ENCODE results near the gene COG5. TPM values are rescaled to one million over a fixed set of nuclear protein-coding genes. Genes with fewer than 3 reads are reported as not detected.

The COG5 gene
- total and polyA plus RNA-seq, 12 donors, result 4.4 to 43.8 (median 32.8) TPM

DNA sequence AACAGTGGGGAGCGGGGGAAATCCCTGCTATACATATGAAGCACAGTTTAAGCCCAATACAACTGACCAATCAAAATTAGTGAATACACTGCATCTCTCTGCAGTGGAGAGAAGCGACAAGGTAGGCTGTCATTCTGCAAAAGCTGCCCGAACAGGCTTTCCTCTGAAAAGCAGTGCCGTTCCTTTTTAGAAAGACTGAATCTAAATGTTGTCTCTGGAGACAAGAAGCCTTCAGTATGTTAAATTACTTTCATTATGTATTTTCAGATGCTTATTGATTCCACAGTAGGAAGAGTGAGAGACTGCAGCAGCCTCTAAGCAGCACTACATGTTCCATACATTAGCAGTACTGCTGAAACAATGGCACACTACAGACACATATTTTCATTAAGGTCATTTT, 93.8 kb downstream of the COG5 start, which contains the start of gene GPR22:
Gene GPR22, plus strand, starts transcription at position 129 of the 400 bp plus-strand sequence. CDS start 4,004 bp downstream, outside the sequence.
- WGBS, 4 donors, result 69 to 93% (median 89%) methylated on average over 4 of the region's 4 CpGs
- Histone ChIP-seq H3K9me3 (replicated peaks in 1 of 3) (no peaks in the 10 kb centered on the region), H3K4me1 (replicated peaks in 1 of 2) (peaks cover 0 to 6% of the 10 kb centered on the region in 2 donors), H3K36me3 (replicated peaks in 1 of 2) (no peaks in the 10 kb centered on the region), H3K27ac (no peak within 1 kb of the TSS), H3K27me3 (no peaks in the 10 kb centered on the region), H3K4me3 (peak within 1 kb of the TSS in 1 of 4 donors; percentile 1)
- intact Hi-C loops (cut with DNase I), result loop anchor here in 1 of 2 donors (10.0 kb wide), 2 partner anchors 255 to 405 kb away; no protein-coding TSS in a partner anchor
- TF ChIP-seq, protein P1, sequence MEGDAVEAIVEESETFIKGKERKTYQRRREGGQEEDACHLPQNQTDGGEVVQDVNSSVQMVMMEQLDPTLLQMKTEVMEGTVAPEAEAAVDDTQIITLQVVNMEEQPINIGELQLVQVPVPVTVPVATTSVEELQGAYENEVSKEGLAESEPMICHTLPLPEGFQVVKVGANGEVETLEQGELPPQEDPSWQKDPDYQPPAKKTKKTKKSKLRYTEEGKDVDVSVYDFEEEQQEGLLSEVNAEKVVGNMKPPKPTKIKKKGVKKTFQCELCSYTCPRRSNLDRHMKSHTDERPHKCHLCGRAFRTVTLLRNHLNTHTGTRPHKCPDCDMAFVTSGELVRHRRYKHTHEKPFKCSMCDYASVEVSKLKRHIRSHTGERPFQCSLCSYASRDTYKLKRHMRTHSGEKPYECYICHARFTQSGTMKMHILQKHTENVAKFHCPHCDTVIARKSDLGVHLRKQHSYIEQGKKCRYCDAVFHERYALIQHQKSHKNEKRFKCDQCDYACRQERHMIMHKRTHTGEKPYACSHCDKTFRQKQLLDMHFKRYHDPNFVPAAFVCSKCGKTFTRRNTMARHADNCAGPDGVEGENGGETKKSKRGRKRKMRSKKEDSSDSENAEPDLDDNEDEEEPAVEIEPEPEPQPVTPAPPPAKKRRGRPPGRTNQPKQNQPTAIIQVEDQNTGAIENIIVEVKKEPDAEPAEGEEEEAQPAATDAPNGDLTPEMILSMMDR (IDR thresholded peaks at IDR 0.05), result no peak
- TF ChIP-seq POLR2A (IDR thresholded peaks at IDR 0.05), result no peak
- no peak for DNase-seq

DNA sequence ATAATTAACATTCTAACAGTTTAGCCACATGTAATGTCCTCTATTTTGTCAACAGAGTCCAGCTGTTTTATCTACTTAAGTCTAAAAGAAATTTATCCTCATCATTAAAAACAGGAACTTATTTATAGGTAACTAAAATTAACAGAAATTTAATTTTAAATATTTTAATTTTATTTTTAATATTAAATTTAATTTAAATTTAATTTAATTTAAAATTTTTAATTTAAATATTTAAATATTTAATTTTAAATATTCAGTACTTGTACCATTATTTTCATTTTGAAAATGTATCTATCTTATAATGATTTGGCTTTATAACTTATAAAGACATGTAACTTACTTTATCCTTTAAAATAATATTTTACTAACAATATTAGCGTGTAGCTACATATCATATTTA, 94.9 kb downstream of the COG5 start:
- Histone ChIP-seq H3K9me3 (replicated peaks in 1 of 3) (no peaks in the 10 kb centered on the region), H3K4me3 (no peak overlapping the region), H3K4me1 (replicated peaks in 1 of 2) (peaks cover 0 to 6% of the 10 kb centered on the region in 2 donors), H3K36me3 (replicated peaks in 1 of 2) (no peaks in the 10 kb centered on the region), H3K27ac (no peak overlapping the region), H3K27me3 (no peaks in the 10 kb centered on the region)
- TF ChIP-seq, protein P1 (IDR thresholded peaks at IDR 0.05), result no peak
- TF ChIP-seq POLR2A (IDR thresholded peaks at IDR 0.05), result no peak
- WGBS, 4 donors, result 96 to 100% (median 98%) methylated on average over 1 of the region's 1 CpG
- intact Hi-C loops (cut with DNase I), result loop anchor here in 1 of 2 donors (10.0 kb wide), 2 partner anchors 256 to 406 kb away; no protein-coding TSS in a partner anchor
- DNase-seq, result no peak

DNA sequence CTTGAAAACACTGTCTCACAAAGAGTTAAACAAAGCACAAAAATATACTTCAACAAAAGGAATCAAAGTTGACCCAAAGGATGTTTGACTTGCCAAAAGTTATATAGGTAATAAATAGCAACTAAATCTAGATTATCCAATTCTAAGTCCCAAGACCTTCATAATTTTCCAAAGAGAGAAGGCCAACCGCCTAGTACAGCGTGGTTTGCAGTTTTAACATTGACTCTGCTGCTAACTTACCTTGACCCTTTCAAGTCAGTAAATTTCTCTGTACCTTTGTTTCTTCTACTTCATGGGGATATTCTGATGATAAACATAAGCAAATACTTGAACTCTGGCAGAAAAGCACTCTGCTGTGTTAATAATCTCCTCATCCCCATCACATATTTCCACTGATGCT, 95.7 kb downstream of the COG5 start:
- Histone ChIP-seq H3K36me3 (replicated peaks in 1 of 2) (no peaks in the 10 kb centered on the region), H3K4me3 (no peak overlapping the region), H3K27me3 (no peaks in the 10 kb centered on the region), H3K9me3 (replicated peaks in 1 of 3) (no peaks in the 10 kb centered on the region), H3K27ac (no peak overlapping the region), H3K4me1 (replicated peaks in 1 of 2) (peaks cover 0 to 6% of the 10 kb centered on the region in 2 donors)
- 40 to 58% (median 53%) methylated on average over 2 of the region's 2 CpGs for WGBS, 4 donors
- no peak for DNase-seq
- TF ChIP-seq POLR2A (IDR thresholded peaks at IDR 0.05), result no peak
- TF ChIP-seq, protein P1 (IDR thresholded peaks at IDR 0.05), result no peak
- intact Hi-C loops (cut with DNase I), result loop anchor here in 1 of 2 donors (10.0 kb wide), 2 partner anchors 257 to 407 kb away; no protein-coding TSS in a partner anchor

DNA sequence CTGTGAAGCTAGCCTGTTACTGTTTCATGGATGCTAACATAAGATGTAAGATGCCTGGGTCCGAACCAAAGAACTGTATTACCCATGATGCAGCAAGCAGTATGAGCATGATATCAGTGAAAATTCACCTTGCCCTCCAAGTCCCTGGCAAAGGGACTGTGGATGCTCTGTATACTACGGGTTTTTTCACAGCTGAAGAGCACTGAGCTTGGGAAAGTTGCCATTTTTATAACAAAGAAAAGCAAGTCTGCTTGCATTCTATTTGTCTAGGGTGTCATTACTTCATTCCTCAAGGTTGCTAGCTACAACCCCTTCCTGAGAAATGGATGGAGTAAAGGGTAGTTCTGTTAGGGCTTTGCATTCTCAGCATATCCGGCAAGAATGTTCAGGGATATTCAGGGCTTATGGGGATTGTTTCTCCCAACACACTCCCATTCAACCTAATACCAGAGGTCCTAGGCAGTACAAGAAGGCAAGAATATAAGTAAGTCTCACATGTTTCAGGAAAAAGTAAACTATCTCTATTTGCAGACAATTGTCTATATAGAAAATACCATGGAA, 99.0 kb downstream of the COG5 start:
- WGBS, 4 donors, result 77 to 88% (median 86%) methylated on average over 3 of the region's 3 CpGs
- Histone ChIP-seq H3K27me3 (no peaks in the 10 kb centered on the region), H3K9me3 (replicated peaks in 1 of 3) (peaks cover 0 to 3% (median 0%) of the 10 kb centered on the region in 3 donors), H3K4me3 (no peak overlapping the region), H3K27ac (no peak overlapping the region), H3K4me1 (replicated peaks in 1 of 2) (no peaks in the 10 kb centered on the region), H3K36me3 (replicated peaks in 1 of 2) (no peaks in the 10 kb centered on the region)
- TF ChIP-seq, protein P1 (IDR thresholded peaks at IDR 0.05), result no peak
- TF ChIP-seq POLR2A (IDR thresholded peaks at IDR 0.05), result no peak
- DNase-seq, result no peak
- intact Hi-C loops (cut with DNase I), result loop anchor here (5.0 to 10.0 kb wide), 4 partner anchors 260 to 410 kb away; no protein-coding TSS in a partner anchor

Measured in adrenal gland (tissue), 12 donors.